ENCODE measurements around the gene NTHL1.
"Not testable (repeated sequence)": the region's sequence is repeated elsewhere in the genome, so short reads cannot be mapped to it uniquely, and the experiment has no call there.

DNA sequence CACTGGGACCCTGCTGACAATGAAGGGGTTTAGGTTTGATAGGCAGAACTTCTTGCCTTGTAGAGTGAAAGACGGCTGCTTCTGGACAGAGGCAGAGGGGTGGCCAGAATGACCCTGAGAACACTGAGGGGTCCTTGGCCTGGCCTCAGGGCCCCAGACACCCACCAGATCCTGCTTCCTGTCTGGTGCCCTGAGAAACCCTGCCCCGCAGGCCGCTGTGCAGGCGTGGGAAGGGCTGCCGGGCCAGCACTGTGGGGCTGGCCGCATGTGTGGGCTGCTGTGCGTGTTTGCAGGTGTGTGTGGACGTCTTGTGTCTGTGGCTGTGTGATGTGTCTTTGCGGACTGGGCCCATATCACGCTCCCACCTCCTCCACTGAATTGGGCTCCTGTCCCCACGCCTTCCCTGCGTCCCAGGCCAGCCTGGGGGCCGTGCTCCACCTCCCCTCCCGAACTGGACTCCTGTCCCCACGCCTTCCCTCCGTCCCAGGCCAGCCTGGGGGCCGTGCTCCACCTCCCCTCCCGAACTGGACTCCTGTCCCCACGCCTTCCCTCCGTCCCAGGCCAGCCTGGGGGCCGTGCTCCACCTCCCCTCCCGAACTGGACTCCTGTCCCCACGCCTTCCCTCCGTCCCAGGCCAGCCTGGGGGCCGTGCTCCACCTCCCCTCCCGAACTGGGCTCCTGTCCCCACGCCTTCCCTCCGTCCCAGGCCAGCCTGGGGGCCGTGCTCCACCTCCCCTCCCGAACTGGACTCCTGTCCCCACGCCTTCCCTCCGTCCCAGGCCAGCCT, 13.5 kb downstream of the NTHL1 start:
- not testable (repeated sequence) for TF ChIP-seq CTCF (IDR thresholded peaks at IDR 0.05); REST (IDR thresholded peaks at IDR 0.05; ENCODE audit: insufficient read depth in 1 of 2, low read depth in 2 of 2, low read length in 1 of 2)
